A549 (cell line): Measurements from ENCODE around the gene FHAD1. TPM values are rescaled to one million over a fixed set of nuclear protein-coding genes. Genes with fewer than 3 reads are reported as not detected.
A peak's percentile ranks its signal among the peaks of the same experiment; 100 is the strongest.

ENCODE experiments used
- ATAC-seq, 2 experiments: fragments of 200-7000 bp in 1 of 2; fragments of >200 bp in 1 of 2; cut with Nextera tagmentation in 1 of 2; cut with Tn5 transposase in 1 of 2; 3 replicates each; pipeline versions ENCODE4 v1.8.0 to v1.9.1; 2018 to 2020; ENCODE audit warnings: mild to moderate bottlenecking in 1 of 2, moderate library complexity in 1 of 2
- CTCF ChIA-PET: fragments of 300-600 bp; sonication (Branson Sonifier 250); formaldehyde crosslinking; extraction: SDS; loops from one replicate; lab custom pipeline; 2021; ENCODE audit warnings: antibody characterized with exemption, inconsistent platforms; lab: Yijun Ruan, JAX
- POLR2A ChIA-PET: fragments of 350-600 bp; formaldehyde crosslinking; extraction: SDS; loops from one replicate; lab custom pipeline; 2021; ENCODE audit warnings: antibody characterized with exemption, inconsistent platforms; lab: Yijun Ruan, JAX
- DNase-seq, 2 experiments: peaks; one replicate each; pipeline versions ENCODE4 v3.0.0 to v3.0.0-alpha.2; 2011 to 2016; ENCODE audit warnings: low read depth in 1 of 2, low spot score in 1 of 2
- FAIRE-seq: peaks from 2 replicates; lab custom pipeline; 2011; peaks lifted over from hg19 to GRCh38; lab: Jason Lieb, UNC
- H3K27ac ChIP-seq, 2 experiments: fragments of >200 bp; sonication (Bioruptor Twin); formaldehyde crosslinking; 3 replicates each; pipeline ENCODE4 v1.5.1; 2016 to 2017
- H3K4me1 ChIP-seq: fragments of >200 bp; sonication (Bioruptor Twin); formaldehyde crosslinking; 3 replicates; pipeline ENCODE4 v1.6.1; 2016
- H3K4me2 ChIP-seq: fragments of >200 bp; sonication (Bioruptor Twin); formaldehyde crosslinking; 3 replicates; pipeline ENCODE4 v1.6.1; 2016
- H3K4me3 ChIP-seq: fragments of >200 bp; sonication (Bioruptor Twin); formaldehyde crosslinking; 3 replicates; pipeline ENCODE4 v1.5.1; 2016
- H3K9me3 ChIP-seq: fragments of >200 bp; sonication (Bioruptor Twin); formaldehyde crosslinking; 3 replicates; pipeline ENCODE4 v1.6.1; 2016
- CHD4 ChIP-seq: fragments of 200-600 bp; sonication (generic); IDR thresholded peaks from 2 replicates; pipeline ENCODE4 v1.6.1; 2016; ENCODE audit warnings: antibody characterized with exemption, mild to moderate bottlenecking, borderline replicate concordance
- EHF ChIP-seq: fragments of 250-450 bp; sonication (Bioruptor Pico); IDR thresholded peaks from 2 replicates; pipeline ENCODE4 v1.5.0; 2020; ENCODE audit warnings: mild to moderate bottlenecking
- ESRRA ChIP-seq: fragments of 150-350 bp; IDR thresholded peaks from 2 replicates; pipeline ENCODE4 v1.6.1; 2014; ENCODE audit warnings: mild to moderate bottlenecking, low read length, borderline replicate concordance
- HDAC2 ChIP-seq: fragments of 200-600 bp; sonication (generic); IDR thresholded peaks from 2 replicates; pipeline ENCODE4 v1.6.1; 2016
- HEYL ChIP-seq: fragments of 250-450 bp; sonication (Bioruptor Pico); IDR thresholded peaks from 2 replicates; pipeline ENCODE4 v1.8.0; 2021; ENCODE audit warnings: mild to moderate bottlenecking, moderate library complexity
- HOXB13 ChIP-seq: fragments of 250-450 bp; sonication (Bioruptor Pico); IDR thresholded peaks from 2 replicates; pipeline ENCODE4 v1.5.0; 2020; ENCODE audit warnings: low read depth, mild to moderate bottlenecking, moderate library complexity
- HOXB5 ChIP-seq: fragments of 250-450 bp; sonication (Bioruptor Pico); IDR thresholded peaks from 2 replicates; pipeline ENCODE4 v1.5.0; 2020; ENCODE audit warnings: mild to moderate bottlenecking, moderate library complexity
- MAX ChIP-seq: IDR thresholded peaks from 2 replicates; pipeline ENCODE4 v1.6.1; 2012
- MAZ ChIP-seq: fragments of 150-350 bp; IDR thresholded peaks from 2 replicates; pipeline ENCODE4 v1.6.1; 2014; ENCODE audit warnings: antibody characterized with exemption, low read depth, low read length, borderline replicate concordance
- MYC ChIP-seq: IDR thresholded peaks from 2 replicates; pipeline ENCODE4 v1.6.1; 2012; ENCODE audit warnings: mild to moderate bottlenecking, inconsistent platforms, low read length, improper control_type of control experiment, borderline replicate concordance
- RAD21 ChIP-seq, 2 experiments: fragments of >200 bp in 1 of 2; sonication (Bioruptor Twin) in 1 of 2; formaldehyde crosslinking in 1 of 2; IDR thresholded peaks in 1 of 2; conservative IDR thresholded peaks in 1 of 2; 2 replicates in 1 of 2; 3 replicates in 1 of 2; pipeline ENCODE4 v1.6.1; 2012 to 2018; ENCODE audit warnings: inconsistent platforms in 1 of 2
- RARB ChIP-seq: fragments of 250-450 bp; sonication (Bioruptor Pico); IDR thresholded peaks from 2 replicates; pipeline ENCODE4 v1.8.0; 2021; ENCODE audit warnings: mild to moderate bottlenecking, moderate library complexity
- RNF2 ChIP-seq: fragments of 200-600 bp; sonication (generic); IDR thresholded peaks from 2 replicates; pipeline ENCODE4 v1.6.1; 2016; ENCODE audit warnings: low read depth, mild to moderate bottlenecking, antibody characterized with exemption, moderate library complexity, borderline replicate concordance
- WGBS: methylation state at CpG from one replicate; pipeline ENCODE4 v1.1.6; 2017; ENCODE audit errors: missing lambda C conversion rate; 5-methylcytosine and 5-hydroxymethylcytosine counted together
- polyA plus RNA-seq, 4 experiments: library from polyadenylated mRNA; depleted of rRNA in 3 of 4; stranded (reverse); fragments of >200 nt; fragmentation: RNase III in 1 of 4; extraction: RNeasy Plus Mini Kit Qiagen cat#74134 plus additional on column Dnase treatment in 1 of 4; gene quantifications; 2 replicates in 3 of 4; 3 replicates in 1 of 4; pipeline ENCODE4 v1.2.3, GENCODE V29; 2011 to 2017
- TF ChIP-seq, protein P1 (sequence below): fragments of >200 bp; sonication (Bioruptor Twin); formaldehyde crosslinking; IDR thresholded peaks from 2 replicates; pipeline ENCODE4 v1.6.1; 2016
- TF ChIP-seq, protein P2 (sequence below): fragments of 150-350 bp; IDR thresholded peaks from 2 replicates; pipeline ENCODE4 v1.6.1; 2014; ENCODE audit warnings: low read depth, mild to moderate bottlenecking, low read length

The FHAD1 gene
- polyA plus RNA-seq, 2 of the 4 experiments (the other 2 are of a cell fraction): 0.31 to 0.32 TPM

- 0 out of 3 replicates have a peak overlapping the region, but pooled peaks have one; percentile 17 for H3K4me2 ChIP-seq
- no peak overlapping the region for H3K4me3 ChIP-seq
- ChIA-PET CTCF (interaction anchor here (1.1 to 3.6 kb wide), 4 partner anchors 14 to 144 kb away, joined by 3 to 18 read pairs (median 4); no protein-coding TSS in a partner anchor), POLR2A (no interaction called here)
- TF ChIP-seq MAX: peak; percentile 50
- no peak for TF ChIP-seq RARB (CRISPR knock-in tag)
- TF ChIP-seq HDAC2: no peak
- no peak for TF ChIP-seq HOXB13 (CRISPR knock-in tag)
- ATAC-seq (peak; percentile 59 to 65; a peak in 4 of 6 replicates), FAIRE-seq (no peak), DNase-seq (no peak)
- H3K4me1 ChIP-seq: peaks cover 31% of the 10 kb centered on the region
- peak overlapping the region; percentile 28 to 77; a peak in 4 of 6 replicates for H3K27ac ChIP-seq
- WGBS: 61% methylated on average over 17 of the region's 17 CpGs
- H3K9me3 ChIP-seq: 0 out of 3 replicates have a peak, but pooled peaks cover 3% of the 10 kb centered on the region
Observed at GRCh38 chr1:15337656-15338402, 90.8 kb downstream of the FHAD1 start.

DNA sequence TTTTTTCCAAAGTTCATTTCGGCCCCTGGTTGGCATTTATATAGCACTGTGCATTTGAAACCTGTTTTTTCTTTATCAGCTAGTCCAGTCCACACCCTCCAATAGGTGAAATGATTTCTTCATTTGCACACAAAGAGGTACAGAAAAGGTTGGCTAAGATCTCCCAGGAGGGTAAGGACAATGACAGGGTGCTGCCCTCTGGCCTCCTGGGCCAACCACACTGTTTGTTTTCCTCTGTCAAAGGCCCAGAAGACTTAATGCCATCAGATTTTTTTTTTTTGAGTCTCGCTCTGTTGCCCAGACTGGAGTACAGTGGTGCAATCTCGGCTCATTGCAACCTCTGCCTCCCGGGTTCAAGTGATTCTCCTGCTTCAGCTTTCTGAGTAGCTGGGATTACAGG, 92.5 kb downstream of the FHAD1 start:
- peaks cover 26% of the 10 kb centered on the region for H3K4me1 ChIP-seq

GRCh38 chr1:15341228-15341627, 94.2 kb downstream of the FHAD1 start:
- TF ChIP-seq EHF (CRISPR knock-in tag): no peak
- TF ChIP-seq RAD21 (conservative IDR thresholded peaks at IDR 0.05 in 1 of 2, IDR thresholded peaks at IDR 0.05 in 1 of 2): no peak
- TF ChIP-seq MAZ: no peak
- TF ChIP-seq, protein P1, sequence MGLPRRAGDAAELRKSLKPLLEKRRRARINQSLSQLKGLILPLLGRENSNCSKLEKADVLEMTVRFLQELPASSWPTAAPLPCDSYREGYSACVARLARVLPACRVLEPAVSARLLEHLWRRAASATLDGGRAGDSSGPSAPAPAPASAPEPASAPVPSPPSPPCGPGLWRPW: no peak
- TF ChIP-seq, protein P2, sequence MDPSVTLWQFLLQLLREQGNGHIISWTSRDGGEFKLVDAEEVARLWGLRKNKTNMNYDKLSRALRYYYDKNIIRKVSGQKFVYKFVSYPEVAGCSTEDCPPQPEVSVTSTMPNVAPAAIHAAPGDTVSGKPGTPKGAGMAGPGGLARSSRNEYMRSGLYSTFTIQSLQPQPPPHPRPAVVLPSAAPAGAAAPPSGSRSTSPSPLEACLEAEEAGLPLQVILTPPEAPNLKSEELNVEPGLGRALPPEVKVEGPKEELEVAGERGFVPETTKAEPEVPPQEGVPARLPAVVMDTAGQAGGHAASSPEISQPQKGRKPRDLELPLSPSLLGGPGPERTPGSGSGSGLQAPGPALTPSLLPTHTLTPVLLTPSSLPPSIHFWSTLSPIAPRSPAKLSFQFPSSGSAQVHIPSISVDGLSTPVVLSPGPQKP: no peak
- TF ChIP-seq HEYL: no peak
- no peak for TF ChIP-seq ESRRA
- no peak for TF ChIP-seq RNF2
- TF ChIP-seq, all 56 proteins: peak for 0
- ATAC-seq (no peak), FAIRE-seq (no peak), DNase-seq (no peak)
- 91% methylated on average over 2 of the region's 2 CpGs for WGBS
- H3K4me1 ChIP-seq: peaks cover 26% of the 10 kb centered on the region
- H3K4me2 ChIP-seq: peak overlapping the region; percentile 60; the same call in 2 of the 3 replicates
- H3K4me3 ChIP-seq: no peak overlapping the region
- H3K9me3 ChIP-seq: 0 out of 3 replicates have a peak, but pooled peaks cover 3% of the 10 kb centered on the region
- POLR2A ChIA-PET: no interaction called here
- CTCF ChIA-PET: interaction anchor here (1.0 to 2.6 kb wide), 6 partner anchors 8 to 91 kb away, joined by 3 to 21 read pairs (median 4); no protein-coding TSS in a partner anchor
- peak overlapping the region; percentile 74 to 96 for H3K27ac ChIP-seq

More for the DNA sequence above, 92.5 kb downstream of the FHAD1 start:
- peak overlapping the region in 1 of 2 experiments; percentile 96; a peak in 2 of 6 replicates for H3K27ac ChIP-seq
- TF ChIP-seq MYC (no peak), CHD4 (no peak), HOXB5 (CRISPR knock-in tag) (no peak)
- TF ChIP-seq, all 56 proteins: peak for 0
- H3K4me3 ChIP-seq: no peak overlapping the region
- ChIA-PET POLR2A (no interaction called here), CTCF (interaction anchor here (0.7 to 3.6 kb wide), 4 partner anchors 16 to 92 kb away, joined by 3 to 18 read pairs (median 5); no protein-coding TSS in a partner anchor)
- no peak for FAIRE-seq
- WGBS: 82% methylated on average over 4 of the region's 4 CpGs
- DNase-seq: no peak
- ATAC-seq: no peak
- 0 out of 3 replicates have a peak, but pooled peaks cover 3% of the 10 kb centered on the region for H3K9me3 ChIP-seq
- no peak overlapping the region for H3K4me2 ChIP-seq
